IMR-90 (cell line): ENCODE data around the gene APPBP2. TPM values are rescaled to one million over a fixed set of nuclear protein-coding genes. Genes with fewer than 3 reads are reported as not detected.
"Not testable (repeated sequence)": the region's sequence is repeated elsewhere in the genome, so short reads cannot be mapped to it uniquely, and the experiment has no call there.

Experiments
- ATAC-seq: fragments of 200-7000 bp; cut with Tn5 transposase; 2 replicates; pipeline ENCODE4 v1.9.1; 2020; ENCODE audit warnings: low read depth, mild to moderate bottlenecking, moderate library complexity
- BruUV-seq: library from RNA; stranded (reverse); fragments of 400-500 nt; replicated peaks from 2 replicates; lab custom pipeline; 2021; lab: Mats Ljungman, UMichigan
- CTCF ChIA-PET: fragments of 300-600 bp; formaldehyde crosslinking; extraction: SDS; loops from one replicate; lab custom pipeline; 2021; ENCODE audit warnings: antibody characterized with exemption; lab: Yijun Ruan, JAX
- POLR2A ChIA-PET: fragments of 300-600 bp; sonication (Branson Sonifier 250); formaldehyde crosslinking; loops from one replicate; lab custom pipeline; 2022; ENCODE audit warnings: antibody characterized with exemption; ENCODE audit not compliant: unreplicated experiment; lab: Charles Lee
- DNase-seq: peaks from one replicate; pipeline ENCODE4 v3.0.0; 2013
- H2AFZ ChIP-seq: replicated peaks from 2 replicates; pipeline ENCODE3; 2013; ENCODE audit warnings: low read length, mild to moderate bottlenecking; ENCODE audit not compliant: poor library complexity
- H2AK5ac ChIP-seq: 2 replicates; pipeline ENCODE4 v1.6.1; 2013; ENCODE audit warnings: low read depth, low read length, inconsistent platforms
- H2AK9ac ChIP-seq: replicated peaks from 2 replicates; pipeline ENCODE3; 2013; ENCODE audit warnings: mild to moderate bottlenecking, low read depth, low read length, moderate library complexity; ENCODE audit not compliant: poor library complexity
- H2BK120ac ChIP-seq: 2 replicates; pipeline ENCODE4 v1.6.1; 2013; ENCODE audit warnings: low read depth, low read length, inconsistent platforms
- H2BK15ac ChIP-seq: 3 replicates; pipeline ENCODE4 v1.6.1; 2013; ENCODE audit warnings: low read depth, low read length, inconsistent platforms
- H2BK20ac ChIP-seq: 2 replicates; pipeline ENCODE4 v1.6.1; 2013; ENCODE audit warnings: low read depth, mild to moderate bottlenecking, inconsistent platforms, low read length, moderate library complexity
- H2BK5ac ChIP-seq: 2 replicates; pipeline ENCODE4 v1.6.1; 2013; ENCODE audit warnings: mild to moderate bottlenecking, low read depth, low read length, inconsistent platforms; ENCODE audit not compliant: poor library complexity, severe bottlenecking
- H3K14ac ChIP-seq: replicated peaks from 2 replicates; pipeline ENCODE4 v1.6.1; 2013; ENCODE audit warnings: low read depth, low read length, inconsistent platforms
- H3K18ac ChIP-seq: 2 replicates; pipeline ENCODE4 v1.6.1; 2013; ENCODE audit warnings: low read depth, low read length, control low read depth
- H3K23ac ChIP-seq: 2 replicates; pipeline ENCODE4 v1.6.1; 2013; ENCODE audit warnings: low read depth, low read length, inconsistent platforms
- H3K27ac ChIP-seq: 2 replicates; pipeline ENCODE4 v1.5.1; 2013; ENCODE audit warnings: mild to moderate bottlenecking, control low read depth, low read length; ENCODE audit not compliant: insufficient read depth
- H3K27me3 ChIP-seq: 2 replicates; pipeline ENCODE4 v1.6.1; 2013; ENCODE audit warnings: low read length; ENCODE audit not compliant: control insufficient read depth, insufficient read depth
- H3K36me3 ChIP-seq: 2 replicates; pipeline ENCODE4 v1.6.1; 2013; ENCODE audit warnings: low read length, mixed read lengths; ENCODE audit not compliant: control insufficient read depth, insufficient read depth
- H3K4ac ChIP-seq: 2 replicates; pipeline ENCODE4 v1.6.1; 2013; ENCODE audit warnings: low read depth, low read length, inconsistent platforms
- H3K4me1 ChIP-seq: 2 replicates; pipeline ENCODE4 v1.6.1; 2013; ENCODE audit warnings: low read length, mixed read lengths; ENCODE audit not compliant: control insufficient read depth, insufficient read depth
- H3K4me2 ChIP-seq: 2 replicates; pipeline ENCODE4 v1.6.1; 2013; ENCODE audit warnings: low read depth, mild to moderate bottlenecking, control low read depth, low read length, moderate library complexity
- H3K4me3 ChIP-seq: 2 replicates; pipeline ENCODE4 v1.5.1; 2013; ENCODE audit warnings: low read depth, mild to moderate bottlenecking, control low read depth, low read length, moderate library complexity; ENCODE audit not compliant: insufficient read depth
- H3K56ac ChIP-seq: 2 replicates; pipeline ENCODE4 v1.6.1; 2013; ENCODE audit warnings: low read length, inconsistent platforms; ENCODE audit not compliant: insufficient read depth; ENCODE audit errors: extremely low read depth
- H3K79me1 ChIP-seq, 2 experiments: 2 replicates each; pipeline ENCODE4 v1.6.1; 2013; ENCODE audit warnings: low read length in 2 of 2, inconsistent platforms in 1 of 2, low read depth in 1 of 2
- H3K9ac ChIP-seq: 2 replicates; pipeline ENCODE4 v1.6.1; 2013; ENCODE audit warnings: low read depth, low read length, control low read depth
- H3K9me1 ChIP-seq: 2 replicates; pipeline ENCODE4 v1.6.1; 2013; ENCODE audit warnings: low read length, inconsistent platforms; ENCODE audit not compliant: insufficient read depth
- H3K9me3 ChIP-seq: 2 replicates; pipeline ENCODE4 v1.6.1; 2013; ENCODE audit warnings: low read length; ENCODE audit not compliant: control insufficient read depth, insufficient read depth
- H4K20me1 ChIP-seq: 2 replicates; pipeline ENCODE4 v1.6.1; 2013; ENCODE audit warnings: low read length, inconsistent platforms; ENCODE audit not compliant: insufficient read depth
- H4K5ac ChIP-seq: 2 replicates; pipeline ENCODE4 v1.6.1; 2013; ENCODE audit warnings: mild to moderate bottlenecking, low read depth, low read length, control low read depth
- H4K8ac ChIP-seq, 2 experiments: 2 replicates each; pipeline ENCODE4 v1.6.1; 2013; ENCODE audit warnings: low read depth in 2 of 2, low read length in 2 of 2, control low read depth in 1 of 2, inconsistent platforms in 1 of 2
- H4K91ac ChIP-seq: 2 replicates; pipeline ENCODE4 v1.6.1; 2013; ENCODE audit warnings: low read depth, low read length, inconsistent platforms; ENCODE audit not compliant: insufficient read depth
- whole genome bisulfite sequencing, 2 experiments: methylation state at CpG; one replicate each; pipeline versions ENCODE4 v1.1.5 to v1.1.7; 2013; ENCODE audit warnings: missing lambda C conversion rate in 2 of 2; ENCODE audit not compliant: insufficient read length in 1 of 2; ENCODE audit errors: extremely low coverage in 2 of 2; 5-methylcytosine and 5-hydroxymethylcytosine counted together
- dilution Hi-C: fragments of 300-500 bp; cut with HindIII; formaldehyde crosslinking; loops from one replicate; pipeline ENCODE4 v1.14.3; 2018; ENCODE audit warnings: low sequenced_read_pairs; ENCODE audit not compliant: unreplicated experiment
- in situ Hi-C: fragments of 300-500 bp; cut with MboI; formaldehyde crosslinking; loops from 3 replicates; pipeline ENCODE4 v1.14.3; 2019; ENCODE audit warnings: low sequenced_read_pairs, inconsistent platforms, mixed read lengths
- intact Hi-C: fragments of 100-400 bp; cut with micrococcal nuclease; formaldehyde crosslinking; loops from 2 replicates; pipeline ENCODE4 v1.10.0; 2022
- polyA plus RNA-seq, 3 experiments: library from polyadenylated mRNA; depleted of rRNA; stranded (reverse); fragments of >200 nt; gene quantifications; 2 replicates each; pipeline ENCODE4 v1.2.3, GENCODE V29; 2012; ENCODE audit warnings: low replicate concordance in 1 of 3
- total RNA-seq: library from RNA; depleted of rRNA; stranded (reverse); fragments of >200 nt; gene quantifications from 2 replicates; pipeline ENCODE4 v1.2.3, GENCODE V29; 2012

Gene APPBP2
- total and polyA plus RNA-seq, 2 of the 4 experiments (the other 2 are of a cell fraction) = 12.3 to 93.9 TPM

GRCh38 chr17:60515683-60516082 is 10.4 kb downstream of the APPBP2 start:
- POLR2A ChIA-PET, CTCF ChIA-PET, H2BK15ac ChIP-seq, H3K4me2 ChIP-seq, intact Hi-C loops, H3K18ac ChIP-seq, H4K8ac ChIP-seq, H3K27ac ChIP-seq, BruUV-seq, H3K9me3 ChIP-seq, H2BK5ac ChIP-seq, H3K4ac ChIP-seq, H3K14ac ChIP-seq, in situ Hi-C loops, H3K27me3 ChIP-seq, H3K4me3 ChIP-seq, H3K56ac ChIP-seq, H3K9ac ChIP-seq, H4K91ac ChIP-seq, DNase-seq, H3K4me1 ChIP-seq, H3K23ac ChIP-seq, H2BK120ac ChIP-seq, H2AK9ac ChIP-seq, dilution Hi-C loops, H2AK5ac ChIP-seq, H2AFZ ChIP-seq, H2BK20ac ChIP-seq, H4K5ac ChIP-seq, ATAC-seq: not testable (repeated sequence)
- H3K9me1 ChIP-seq = peaks cover 10% of the 10 kb centered on the region
- H3K79me1 ChIP-seq = peaks cover 22 to 71% of the 10 kb centered on the region in 2 experiments
- WGBS, 2 experiments = no CpG with 5 or more reads among the region's 6 CpGs
- H3K36me3 ChIP-seq = peaks cover 18% of the 10 kb centered on the region
- H4K20me1 ChIP-seq = peaks cover 57% of the 10 kb centered on the region

- H3K14ac ChIP-seq, H2BK20ac ChIP-seq, H4K91ac ChIP-seq, H3K9ac ChIP-seq, H3K4me1 ChIP-seq, H4K8ac ChIP-seq, in situ Hi-C loops, H2BK5ac ChIP-seq, H3K4me3 ChIP-seq, H2BK120ac ChIP-seq, H2BK15ac ChIP-seq, intact Hi-C loops, H3K4ac ChIP-seq, H3K4me2 ChIP-seq, H3K18ac ChIP-seq, BruUV-seq, ATAC-seq, H3K23ac ChIP-seq, dilution Hi-C loops, H4K5ac ChIP-seq, H3K9me3 ChIP-seq, DNase-seq, H3K56ac ChIP-seq, H3K27ac ChIP-seq, H2AFZ ChIP-seq, H3K27me3 ChIP-seq, H2AK9ac ChIP-seq, POLR2A ChIA-PET, H2AK5ac ChIP-seq: not testable (repeated sequence)
- CTCF ChIA-PET = interaction anchor here (0.7 kb wide), 1 partner anchor 62 kb away, joined by 4 read pairs; no protein-coding TSS in a partner anchor
- peaks cover 18% of the 10 kb centered on the region for H3K36me3 ChIP-seq
- peaks cover 27 to 74% of the 10 kb centered on the region in 2 experiments for H3K79me1 ChIP-seq
- peaks cover 56% of the 10 kb centered on the region for H4K20me1 ChIP-seq
- H3K9me1 ChIP-seq = peaks cover 14% of the 10 kb centered on the region
- WGBS, 2 experiments = 84% methylated on average over 3 of the region's 5 CpGs; no CpG with 5 or more reads in 1 of the 2 experiments
Measured at GRCh38 chr17:60515199-60515598, 10.8 kb downstream of the APPBP2 start.
